ENCODE data around the gene RBM17. TPM values are rescaled to one million over a fixed set of nuclear protein-coding genes. Genes with fewer than 3 reads are reported as not detected.
A peak's percentile ranks its signal among the peaks of the same experiment; 100 is the strongest.

The RBM17 gene
- total RNA-seq, 3 donors from 2014 or later (not counting 1 experiment from before 2014, with no cell fraction given): 120 to 147 (median 147) TPM

DNA sequence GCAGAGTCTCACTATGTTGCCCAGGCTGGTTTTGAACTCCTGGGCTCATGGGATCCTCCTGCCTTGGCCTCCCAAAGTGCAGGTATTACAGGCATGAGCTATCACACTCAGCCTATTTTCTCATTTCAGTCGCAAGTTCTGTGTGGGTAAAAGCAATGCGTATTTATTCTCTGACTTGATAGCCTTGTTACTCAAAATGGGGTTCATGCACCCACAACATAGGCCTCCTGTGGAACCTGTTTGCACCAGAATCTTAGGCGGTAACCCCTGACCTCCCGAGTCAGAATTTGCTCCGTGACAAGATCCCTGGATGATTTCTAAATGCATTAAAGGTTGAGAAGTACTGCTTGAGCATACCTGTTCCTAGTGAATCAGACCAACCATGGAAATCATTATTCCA is 34.0 kb upstream of the RBM17 start:
- Histone ChIP-seq H3K4me3 (ENCODE audit: low read length) (no peak overlapping the region), H3K27ac (ENCODE audit: low read length) (no peak overlapping the region), H3K27me3 (ENCODE audit: control insufficient read depth, insufficient read depth, low read length) (no peaks in the 10 kb centered on the region), H3K9me3 (ENCODE audit: control insufficient read depth, insufficient read depth, low read length) (no peaks in the 10 kb centered on the region), H3K36me3 (ENCODE audit: control insufficient read depth, insufficient read depth, low read length) (no peaks in the 10 kb centered on the region), H3K4me1 (ENCODE audit: control insufficient read depth, insufficient read depth, low read length) (peaks cover 43% of the 10 kb centered on the region)
- intact Hi-C loops (cut with micrococcal nuclease): no loop called here
- ATAC-seq (no peak), DNase-seq (no peak)
- WGBS (ENCODE audit: insufficient coverage): 96% methylated on average over 5 of the region's 5 CpGs
- peak overlapping the region; percentile 32 for H3K4me3 Mint-ChIP-seq
- peaks cover 0 to 6% of the 10 kb centered on the region in 2 donors for H3K27me3 Mint-ChIP-seq (ENCODE audit: low read depth in 2 of 2)
- TF ChIP-seq CTCF (IDR thresholded peaks at IDR 0.05): no peak
- peaks cover 48 to 60% of the 10 kb centered on the region in 2 donors for H3K4me1 Mint-ChIP-seq
- peak overlapping the region in 1 of 2 donors; percentile 52 for H3K27ac Mint-ChIP-seq
- no peaks in the 10 kb centered on the region for H3K9me3 Mint-ChIP-seq
- H3K36me3 Mint-ChIP-seq: no peaks in the 10 kb centered on the region

- no peaks in the 10 kb centered on the region for H3K9me3 ChIP-seq (ENCODE audit: control insufficient read depth, insufficient read depth, low read length)
- H3K27ac ChIP-seq (ENCODE audit: low read length): no peak overlapping the region
- 95% methylated on average over 4 of the region's 4 CpGs for WGBS (ENCODE audit: insufficient coverage)
- H3K4me1 ChIP-seq (ENCODE audit: control insufficient read depth, insufficient read depth, low read length): peaks cover 41% of the 10 kb centered on the region
- no peak overlapping the region for H3K4me3 Mint-ChIP-seq
- no peaks in the 10 kb centered on the region for H3K36me3 Mint-ChIP-seq
- H3K36me3 ChIP-seq (ENCODE audit: control insufficient read depth, insufficient read depth, low read length): no peaks in the 10 kb centered on the region
- no peaks in the 10 kb centered on the region for H3K9me3 Mint-ChIP-seq
- intact Hi-C loops (cut with micrococcal nuclease): no loop called here
- H3K27ac Mint-ChIP-seq: no peak overlapping the region
- TF ChIP-seq CTCF (IDR thresholded peaks at IDR 0.05): no peak
- H3K27me3 ChIP-seq (ENCODE audit: control insufficient read depth, insufficient read depth, low read length): no peaks in the 10 kb centered on the region
- no peak overlapping the region for H3K4me3 ChIP-seq (ENCODE audit: low read length)
- peaks cover 38 to 50% of the 10 kb centered on the region in 2 donors for H3K4me1 Mint-ChIP-seq
- peaks cover 0 to 6% of the 10 kb centered on the region in 2 donors for H3K27me3 Mint-ChIP-seq (ENCODE audit: low read depth in 2 of 2)
- DNase-seq (no peak), ATAC-seq (no peak)
Observed at GRCh38 chr10:6055929-6056328, 32.9 kb upstream of the RBM17 start.

DNA sequence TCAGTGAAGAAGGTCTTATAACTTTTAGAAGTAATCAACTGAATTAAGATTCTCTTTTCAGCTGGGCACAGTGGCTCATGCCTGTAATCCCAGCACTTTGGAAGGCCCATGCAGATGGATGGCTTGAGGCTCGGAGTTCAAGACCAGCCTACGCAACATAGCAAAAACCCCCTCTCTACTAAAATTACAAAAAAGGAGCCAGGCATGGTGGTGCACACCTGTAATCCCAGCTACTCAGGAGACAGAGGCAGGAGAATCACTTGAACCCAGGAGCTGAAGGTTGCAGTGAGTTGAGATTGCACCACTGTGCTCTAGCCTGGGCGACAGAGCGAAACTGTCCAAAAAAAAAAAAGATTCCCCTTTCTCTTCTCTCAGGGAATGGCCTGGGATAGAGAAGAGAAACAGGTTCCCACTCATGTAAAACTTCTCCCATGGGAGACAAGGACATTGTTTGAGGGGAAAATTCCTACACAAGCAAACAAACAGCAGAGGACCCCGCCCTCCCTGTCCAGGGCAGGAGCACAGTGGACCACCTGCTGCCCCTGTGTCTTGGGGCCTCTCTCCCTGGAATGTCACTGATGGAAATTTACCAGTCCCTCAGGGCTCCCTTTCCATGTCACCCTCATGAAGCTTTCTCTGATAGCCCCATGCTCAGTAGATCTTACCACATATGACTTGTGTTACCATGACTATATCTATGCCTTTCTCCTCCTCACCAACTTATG is 32.3 kb upstream of the RBM17 start:
- Mint-ChIP-seq H3K27me3 (ENCODE audit: low read depth in 2 of 2) (peaks cover 0 to 6% of the 10 kb centered on the region in 2 donors), H3K36me3 (no peaks in the 10 kb centered on the region), H3K4me1 (peaks cover 34 to 47% of the 10 kb centered on the region in 2 donors), H3K4me3 (no peak overlapping the region), H3K27ac (peak overlapping the region in 1 of 2 donors; percentile 10), H3K9me3 (no peaks in the 10 kb centered on the region)
- H3K27ac ChIP-seq (ENCODE audit: low read length): no peak overlapping the region
- no peak for ATAC-seq
- intact Hi-C loops (cut with micrococcal nuclease): no loop called here
- H3K27me3 ChIP-seq (ENCODE audit: control insufficient read depth, insufficient read depth, low read length): no peaks in the 10 kb centered on the region
- TF ChIP-seq CTCF (IDR thresholded peaks at IDR 0.05): no peak
- 90% methylated on average over 3 of the region's 5 CpGs for WGBS (ENCODE audit: insufficient coverage)
- no peak for DNase-seq
- no peak overlapping the region for H3K4me3 ChIP-seq (ENCODE audit: low read length)
- peaks cover 39% of the 10 kb centered on the region for H3K4me1 ChIP-seq (ENCODE audit: control insufficient read depth, insufficient read depth, low read length)
- H3K36me3 ChIP-seq (ENCODE audit: control insufficient read depth, insufficient read depth, low read length): no peaks in the 10 kb centered on the region
- H3K9me3 ChIP-seq (ENCODE audit: control insufficient read depth, insufficient read depth, low read length): no peaks in the 10 kb centered on the region

All from natural killer cell (primary cell).